Small intestine (tissue), 7 donors: Measurements from ENCODE around the gene STK26. TPM values are rescaled to one million over a fixed set of nuclear protein-coding genes. Genes with fewer than 3 reads are reported as not detected.

Experiments used
- DNase-seq, 2 donors: peaks; one replicate each; pipeline versions ENCODE4 v3.0.0 to v3.0.0-alpha.2; 2013
- FAIRE-seq: peaks from 2 replicates; lab custom pipeline; 2012; peaks lifted over from hg19 to GRCh38; lab: Jason Lieb, UNC
- H3K27ac ChIP-seq, 3 donors: one replicate each; pipeline ENCODE4 v1.5.1; 2013; ENCODE audit warnings: low read length in 2 of 3, mild to moderate bottlenecking in 2 of 3, control low read depth in 1 of 3, inconsistent platforms in 1 of 3, low read depth in 1 of 3, moderate library complexity in 1 of 3
- H3K27me3 ChIP-seq, 3 donors: one replicate each; pipeline ENCODE4 v1.6.1; 2013; ENCODE audit warnings: low read length in 3 of 3, inconsistent platforms in 1 of 3; ENCODE audit not compliant: control insufficient read depth in 3 of 3, insufficient read depth in 3 of 3
- H3K36me3 ChIP-seq, 3 donors: one replicate each; pipeline ENCODE4 v1.6.1; 2013; ENCODE audit warnings: low read length in 3 of 3, inconsistent platforms in 1 of 3, low read depth in 1 of 3, mild to moderate bottlenecking in 1 of 3, moderate library complexity in 1 of 3; ENCODE audit not compliant: control insufficient read depth in 3 of 3, insufficient read depth in 2 of 3
- H3K4me1 ChIP-seq, 3 donors: one replicate each; pipeline ENCODE4 v1.6.1; 2013; ENCODE audit warnings: low read length in 2 of 3, inconsistent platforms in 1 of 3, low read depth in 1 of 3, mild to moderate bottlenecking in 1 of 3, moderate library complexity in 1 of 3; ENCODE audit not compliant: control insufficient read depth in 3 of 3, insufficient read depth in 2 of 3
- H3K4me3 ChIP-seq, 3 donors: one replicate each; pipeline ENCODE4 v1.5.1; 2013; ENCODE audit warnings: low read length in 3 of 3, control low read depth in 1 of 3, inconsistent platforms in 1 of 3, low read depth in 1 of 3, mild to moderate bottlenecking in 1 of 3, moderate library complexity in 1 of 3
- H3K9me3 ChIP-seq, 2 donors: one replicate each; pipeline ENCODE4 v1.6.1; 2013; ENCODE audit warnings: low read depth in 1 of 2, low read length in 1 of 2; ENCODE audit not compliant: control insufficient read depth in 2 of 2, insufficient read depth in 1 of 2
- WGBS, 3 donors: extraction: QIAGEN DNeasy Blood & Tissue Kit; methylation state at CpG; one replicate each; pipeline ENCODE4 v1.1.7; 2013; 5-methylcytosine and 5-hydroxymethylcytosine counted together
- polyA plus RNA-seq, 4 donors: library from polyadenylated mRNA; stranded (reverse) in 3 of 4; unstranded in 1 of 4; fragments of 200-250 nt in 3 of 4; fragments of 120-200 nt in 1 of 4; gene quantifications; one replicate each; pipeline versions ENCODE4 v1.2.1 to v1.2.3, GENCODE V29; 2013
- donor health status: healthy with polysubstance abuse.
- donor health status: control.
- donor health status: control.
- donor health status: Bipolar disorder and iron deficiency.
- donor health status: healthy.

The STK26 gene
- polyA plus RNA-seq, 4 donors: 6.4 to 13.9 (median 9.9) TPM

- FAIRE-seq: no peak
- Histone ChIP-seq H3K27ac (no peak overlapping the region), H3K9me3 (no peaks in the 10 kb centered on the region), H3K4me3 (no peak overlapping the region), H3K27me3 (no peaks in the 10 kb centered on the region), H3K4me1 (peaks cover 0 to 4% (median 0%) of the 10 kb centered on the region in 3 donors), H3K36me3 (no peaks in the 10 kb centered on the region)
- WGBS, 3 donors: 61 to 77% (median 75%) methylated on average over 5 of the region's 5 CpGs
- DNase-seq: no peak
These were observed 92.7 kb downstream of the STK26 start for GRCh38 chrX:132115792-132116191.

GRCh38 chrX:132118358-132118757 lies 95.3 kb downstream of the STK26 start:
- no peak for DNase-seq
- Histone ChIP-seq H3K9me3 (no peaks in the 10 kb centered on the region), H3K27ac (no peak overlapping the region), H3K27me3 (no peaks in the 10 kb centered on the region), H3K4me1 (peaks cover 0 to 4% (median 0%) of the 10 kb centered on the region in 3 donors), H3K36me3 (no peaks in the 10 kb centered on the region), H3K4me3 (no peak overlapping the region)
- 95 to 97% (median 95%) methylated on average over 4 of the region's 4 CpGs for WGBS, 3 donors
- FAIRE-seq: no peak

GRCh38 chrX:132119283-132119682 lies 96.2 kb downstream of the STK26 start:
- Histone ChIP-seq H3K4me1 (no peaks in the 10 kb centered on the region), H3K36me3 (no peaks in the 10 kb centered on the region), H3K27me3 (no peaks in the 10 kb centered on the region), H3K27ac (no peak overlapping the region), H3K9me3 (no peaks in the 10 kb centered on the region), H3K4me3 (no peak overlapping the region)
- DNase-seq (no peak), FAIRE-seq (no peak)
- WGBS, 3 donors: 42 to 61% (median 51%) methylated on average over 3 of the region's 3 CpGs

- H3K4me1 ChIP-seq: no peaks in the 10 kb centered on the region
- no peaks in the 10 kb centered on the region for H3K9me3 ChIP-seq
- 66 to 81% (median 79%) methylated on average over 11 to 12 of the region's 12 CpGs for WGBS, 3 donors
- H3K4me3 ChIP-seq: no peak overlapping the region
- no peak for FAIRE-seq
- H3K27ac ChIP-seq: no peak overlapping the region
- no peaks in the 10 kb centered on the region for H3K27me3 ChIP-seq
- no peaks in the 10 kb centered on the region for H3K36me3 ChIP-seq
- no peak for DNase-seq
These were observed 96.9 kb downstream of the STK26 start for GRCh38 chrX:132119821-132120515.

GRCh38 chrX:132120913-132121312 lies 97.8 kb downstream of the STK26 start:
- H3K4me1 ChIP-seq: no peaks in the 10 kb centered on the region
- no peaks in the 10 kb centered on the region for H3K36me3 ChIP-seq
- FAIRE-seq (no peak), DNase-seq (no peak)
- 62 to 83% (median 72%) methylated on average over 4 of the region's 4 CpGs for WGBS, 3 donors
- no peak overlapping the region for H3K4me3 ChIP-seq
- no peak overlapping the region for H3K27ac ChIP-seq
- no peaks in the 10 kb centered on the region for H3K27me3 ChIP-seq
- H3K9me3 ChIP-seq: no peaks in the 10 kb centered on the region

Other genes starting within 250 kb of the STK26 start
- not detected for gene FRMD7, start 104.7 kb downstream of the STK26 start, polyA plus RNA-seq
- gene RAP2C, start 196.1 kb downstream of the STK26 start, polyA plus RNA-seq: 10 to 100 TPM; 10.8 to 38.4 (median 18.4) TPM